Caco-2 (cell line): Measurements from ENCODE around the gene PSMF1. TPM values are rescaled to one million over a fixed set of nuclear protein-coding genes. Genes with fewer than 3 reads are reported as not detected.

Source experiments
- BruUV-seq: library from RNA; stranded (reverse); fragments of 400-500 nt; replicated peaks from 2 replicates; lab custom pipeline; 2021; lab: Mats Ljungman, UMichigan
- CTCF ChIA-PET: fragments of 300-600 bp; sonication (Branson Sonifier 250); formaldehyde crosslinking; loops from one replicate; lab custom pipeline; 2022; ENCODE audit warnings: antibody characterized with exemption; lab: Charles Lee
- POLR2A ChIA-PET: fragments of 300-600 bp; sonication (Branson Sonifier 250); formaldehyde crosslinking; loops from one replicate; lab custom pipeline; 2022; ENCODE audit warnings: antibody characterized with exemption; lab: Charles Lee
- DNase-seq, 2 experiments: peaks; one replicate each; pipeline versions ENCODE4 v3.0.0 to v3.0.0-alpha.2; 2020 to 2022
- H3K27me3 ChIP-seq: replicated peaks from 2 replicates; pipeline ENCODE4 v1.6.0; 2011; ENCODE audit warnings: low read length; ENCODE audit not compliant: control insufficient read depth, insufficient read depth
- H3K36me3 ChIP-seq: 2 replicates; pipeline ENCODE4 v1.5.1; 2011; ENCODE audit warnings: low read length; ENCODE audit not compliant: control insufficient read depth, insufficient read depth
- H3K4me1 ChIP-seq: fragments of 250-450 bp; sonication (Bioruptor Pico); 2 replicates; pipeline ENCODE4 v1.5.1; 2020; ENCODE audit warnings: mild to moderate bottlenecking
- H3K4me3 ChIP-seq: 2 replicates; pipeline ENCODE4 v1.5.1; 2011; ENCODE audit warnings: low read depth, mild to moderate bottlenecking, control low read depth, low read length
- H3K9me3 ChIP-seq: fragments of 250-450 bp; sonication (Bioruptor Pico); 2 replicates; pipeline ENCODE4 v1.5.1; 2020; ENCODE audit warnings: mild to moderate bottlenecking, moderate library complexity
- H3K27ac Mint-ChIP-seq: one replicate; pipeline ENCODE4 v1.8.0; 2022; ENCODE audit warnings: mixed read lengths; ENCODE audit not compliant: unreplicated experiment
- H3K27me3 Mint-ChIP-seq: one replicate; pipeline ENCODE4 v1.8.0; 2022; ENCODE audit warnings: mixed read lengths; ENCODE audit not compliant: insufficient read depth, unreplicated experiment
- H3K36me3 Mint-ChIP-seq: one replicate; pipeline ENCODE4 v1.8.0; 2022; ENCODE audit warnings: mild to moderate bottlenecking, mixed read lengths; ENCODE audit not compliant: insufficient read depth, unreplicated experiment
- H3K4me1 Mint-ChIP-seq: one replicate; pipeline ENCODE4 v1.8.0; 2022; ENCODE audit warnings: low read depth, mixed read lengths; ENCODE audit not compliant: unreplicated experiment
- H3K4me3 Mint-ChIP-seq: one replicate; pipeline ENCODE4 v1.8.0; 2022; ENCODE audit warnings: mild to moderate bottlenecking, moderate library complexity, mixed read lengths; ENCODE audit not compliant: unreplicated experiment
- H3K9me3 Mint-ChIP-seq: one replicate; pipeline ENCODE4 v1.8.0; 2022; ENCODE audit warnings: mixed read lengths; ENCODE audit not compliant: unreplicated experiment
- intact Hi-C: fragments of 100-400 bp; cut with micrococcal nuclease; formaldehyde crosslinking; loops from one replicate; pipeline ENCODE4 v1.10.0; 2022; ENCODE audit not compliant: unreplicated experiment
- total RNA-seq: library from RNA; stranded (reverse); gene quantifications from 2 replicates; pipeline ENCODE4 v1.2.3, GENCODE V29; 2022
- TF ChIP-seq, protein P1 (sequence below), 2 experiments: fragments of 200-600 bp in 1 of 2; IDR thresholded peaks; 1 replicate in 1 of 2; 2 replicates in 1 of 2; pipeline versions ENCODE4 v1.5.1 to v1.8.0; 2011 to 2022; ENCODE audit warnings: antibody characterized with exemption in 1 of 2, control low read depth in 1 of 2, inconsistent platforms in 1 of 2, low read depth in 1 of 2, low read length in 1 of 2, mild to moderate bottlenecking in 1 of 2, moderate library complexity in 1 of 2; ENCODE audit not compliant: insufficient read depth in 1 of 2, severe bottlenecking in 1 of 2, unreplicated experiment in 1 of 2

Gene PSMF1
- total RNA-seq, 1 experiment from 2014 or later = 141 TPM

- Histone ChIP-seq H3K9me3 (no peaks in the 10 kb centered on the region), H3K27me3 (no peaks in the 10 kb centered on the region), H3K4me1 (no peaks in the 10 kb centered on the region), H3K4me3 (no peak overlapping the region), H3K36me3 (peaks cover 4% of the 10 kb centered on the region)
- H3K4me1 Mint-ChIP-seq = no peaks in the 10 kb centered on the region
- no peaks in the 10 kb centered on the region for H3K9me3 Mint-ChIP-seq
- no peak overlapping the region for H3K4me3 Mint-ChIP-seq
- POLR2A ChIA-PET = no interaction called here
- BruUV-seq = TSS peak; percentile 67
- peaks cover 67% of the 10 kb centered on the region for H3K36me3 Mint-ChIP-seq
- H3K27me3 Mint-ChIP-seq = no peaks in the 10 kb centered on the region
- intact Hi-C loops = no loop called here
- no peak overlapping the region for H3K27ac Mint-ChIP-seq
- CTCF ChIA-PET = interaction anchor here (0.7 kb wide), 1 partner anchor 48 kb away, joined by 3 read pairs; no protein-coding TSS in a partner anchor
- TF ChIP-seq, protein P1, sequence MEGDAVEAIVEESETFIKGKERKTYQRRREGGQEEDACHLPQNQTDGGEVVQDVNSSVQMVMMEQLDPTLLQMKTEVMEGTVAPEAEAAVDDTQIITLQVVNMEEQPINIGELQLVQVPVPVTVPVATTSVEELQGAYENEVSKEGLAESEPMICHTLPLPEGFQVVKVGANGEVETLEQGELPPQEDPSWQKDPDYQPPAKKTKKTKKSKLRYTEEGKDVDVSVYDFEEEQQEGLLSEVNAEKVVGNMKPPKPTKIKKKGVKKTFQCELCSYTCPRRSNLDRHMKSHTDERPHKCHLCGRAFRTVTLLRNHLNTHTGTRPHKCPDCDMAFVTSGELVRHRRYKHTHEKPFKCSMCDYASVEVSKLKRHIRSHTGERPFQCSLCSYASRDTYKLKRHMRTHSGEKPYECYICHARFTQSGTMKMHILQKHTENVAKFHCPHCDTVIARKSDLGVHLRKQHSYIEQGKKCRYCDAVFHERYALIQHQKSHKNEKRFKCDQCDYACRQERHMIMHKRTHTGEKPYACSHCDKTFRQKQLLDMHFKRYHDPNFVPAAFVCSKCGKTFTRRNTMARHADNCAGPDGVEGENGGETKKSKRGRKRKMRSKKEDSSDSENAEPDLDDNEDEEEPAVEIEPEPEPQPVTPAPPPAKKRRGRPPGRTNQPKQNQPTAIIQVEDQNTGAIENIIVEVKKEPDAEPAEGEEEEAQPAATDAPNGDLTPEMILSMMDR (IDR thresholded peaks at IDR 0.05; ENCODE audit: insufficient read depth in 1 of 2, low read depth in 1 of 2, low read length in 1 of 2, severe bottlenecking in 1 of 2, unreplicated experiment in 1 of 2) = no peak
- DNase-seq = no peak
Observed at GRCh38 chr20:1164871-1165270, 46.5 kb downstream of the PSMF1 start.

- peaks cover 72% of the 10 kb centered on the region for H3K36me3 Mint-ChIP-seq
Observed at GRCh38 chr20:1165521-1165920, 47.1 kb downstream of the PSMF1 start.

DNA sequence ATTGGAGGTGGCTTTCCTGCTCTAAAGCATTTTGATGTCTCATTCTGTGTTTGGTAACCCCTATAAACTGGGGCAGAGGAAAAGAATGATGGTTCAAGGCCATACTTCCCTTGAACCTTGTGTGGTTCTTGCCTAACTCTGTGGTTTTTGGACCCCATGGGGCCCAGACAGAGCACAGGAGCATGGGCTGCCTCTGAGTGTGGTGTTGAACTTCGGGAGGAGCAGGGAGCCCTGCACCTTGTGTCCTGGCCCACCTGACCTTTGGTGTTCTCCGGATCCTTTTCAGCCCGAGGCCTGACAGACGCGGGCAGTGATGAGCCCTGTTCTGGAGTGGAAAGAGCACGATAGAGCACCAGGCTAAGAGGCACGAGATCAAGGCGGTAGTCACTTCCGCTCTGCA is 47.5 kb downstream of the PSMF1 start:
- Histone ChIP-seq H3K9me3 (no peaks in the 10 kb centered on the region), H3K4me3 (no peak overlapping the region), H3K27me3 (no peaks in the 10 kb centered on the region), H3K4me1 (no peaks in the 10 kb centered on the region), H3K36me3 (peaks cover 4% of the 10 kb centered on the region)
- Mint-ChIP-seq H3K4me3 (no peak overlapping the region), H3K27me3 (no peaks in the 10 kb centered on the region), H3K4me1 (no peaks in the 10 kb centered on the region), H3K9me3 (no peaks in the 10 kb centered on the region), H3K36me3 (peaks cover 69% of the 10 kb centered on the region), H3K27ac (no peak overlapping the region)
- BruUV-seq = no TSS peak
- intact Hi-C loops = no loop called here
- ChIA-PET CTCF (no interaction called here), POLR2A (no interaction called here)
- no peak for DNase-seq
- TF ChIP-seq, protein P1 (IDR thresholded peaks at IDR 0.05; ENCODE audit: insufficient read depth in 1 of 2, low read depth in 1 of 2, low read length in 1 of 2, severe bottlenecking in 1 of 2, unreplicated experiment in 1 of 2) = no peak

More at GRCh38 chr20:1165521-1165920, 47.1 kb downstream of the PSMF1 start:
- no peak overlapping the region for H3K4me3 ChIP-seq
- no peak overlapping the region for H3K27ac Mint-ChIP-seq
- intact Hi-C loops = no loop called here
- no peaks in the 10 kb centered on the region for H3K4me1 Mint-ChIP-seq
- H3K27me3 Mint-ChIP-seq = no peaks in the 10 kb centered on the region
- H3K9me3 ChIP-seq = no peaks in the 10 kb centered on the region
- no TSS peak for BruUV-seq
- no peaks in the 10 kb centered on the region for H3K27me3 ChIP-seq
- TF ChIP-seq, protein P1 (IDR thresholded peaks at IDR 0.05; ENCODE audit: insufficient read depth in 1 of 2, low read depth in 1 of 2, low read length in 1 of 2, severe bottlenecking in 1 of 2, unreplicated experiment in 1 of 2) = no peak
- ChIA-PET POLR2A (no interaction called here), CTCF (no interaction called here)
- H3K4me3 Mint-ChIP-seq = no peak overlapping the region
- no peaks in the 10 kb centered on the region for H3K9me3 Mint-ChIP-seq
- peaks cover 4% of the 10 kb centered on the region for H3K36me3 ChIP-seq
- DNase-seq = no peak
- no peaks in the 10 kb centered on the region for H3K4me1 ChIP-seq
